NCI-H345 treated with DMSO at 0.1 percent for 48 hours (cell line): ENCODE measurements around the gene DGCR6L.
"Not testable (repeated sequence)": the region's sequence is repeated elsewhere in the genome, so short reads cannot be mapped to it uniquely, and the experiment has no call there.

Experiments used
- DNase-seq: peaks from one replicate; lab custom pipeline; 2025; ENCODE audit not compliant: unreplicated experiment; lab: John Stamatoyannopoulos, UW

DGCR6L gene

GRCh38 chr22:20277936-20278635, 41.8 kb downstream of the DGCR6L start:
- not testable (repeated sequence) for DNase-seq

GRCh38 chr22:20276468-20276867, 43.4 kb downstream of the DGCR6L start:
- no peak for DNase-seq

- no peak for DNase-seq
These were observed 44.0 kb downstream of the DGCR6L start for GRCh38 chr22:20275836-20276235.

- not testable (repeated sequence) for DNase-seq
These were observed 44.5 kb downstream of the DGCR6L start for GRCh38 chr22:20275325-20275724.

GRCh38 chr22:20274374-20274773, 45.5 kb downstream of the DGCR6L start:
- DNase-seq, result not testable (repeated sequence)

- DNase-seq, result no peak
These were observed 46.1 kb downstream of the DGCR6L start for GRCh38 chr22:20273758-20274181.

- no peak for DNase-seq
These were observed 47.2 kb downstream of the DGCR6L start for GRCh38 chr22:20272700-20273099.

- DNase-seq, result no peak
These were observed 47.7 kb downstream of the DGCR6L start for GRCh38 chr22:20272174-20272573.

- DNase-seq, result no peak
These were observed 48.5 kb downstream of the DGCR6L start for GRCh38 chr22:20271114-20271994.

GRCh38 chr22:20270190-20271113, 49.4 kb downstream of the DGCR6L start:
- DNase-seq, result not testable (repeated sequence)

- DNase-seq, result not testable (repeated sequence)
These were observed 50.2 kb downstream of the DGCR6L start for GRCh38 chr22:20269673-20270072.

- DNase-seq, result not testable (repeated sequence)
These were observed 50.7 kb downstream of the DGCR6L start for GRCh38 chr22:20269201-20269600.

- DNase-seq, result no peak
These were observed 51.4 kb downstream of the DGCR6L start, which contains the start of gene RTN4R for GRCh38 chr22:20268279-20269012. TSS of gene RTN4R (minus strand) at chr22:20268318. CDS start at chr22:20268092, 226 bp downstream.

GRCh38 chr22:20267441-20268278, 52.2 kb downstream of the DGCR6L start:
- DNase-seq, result no peak

GRCh38 chr22:20266667-20267440, 53.0 kb downstream of the DGCR6L start:
- DNase-seq, result not testable (repeated sequence)

GRCh38 chr22:20265772-20266666, 53.8 kb downstream of the DGCR6L start:
- DNase-seq, result not testable (repeated sequence)

- DNase-seq, result no peak
These were observed 55.0 kb downstream of the DGCR6L start for GRCh38 chr22:20264614-20265452.
